WTC11 (cell line): ENCODE measurements around the gene FBXO31. TPM values are rescaled to one million over a fixed set of nuclear protein-coding genes. Genes with fewer than 3 reads are reported as not detected.

Source experiments
- ATAC-seq: fragments of 200-7000 bp; cut with Tn5 transposase; 2 replicates; pipeline ENCODE4 v1.10.0; 2021; ENCODE audit warnings: mild to moderate bottlenecking, moderate library complexity
- CTCF ChIA-PET: fragments of 300-600 bp; sonication (Branson Sonifier 250); formaldehyde crosslinking; loops from one replicate; lab custom pipeline; 2021; ENCODE audit warnings: antibody characterized with exemption; lab: Charles Lee
- POLR2A ChIA-PET: fragments of 350-600 bp; sonication (Branson Sonifier 250); formaldehyde crosslinking; loops from one replicate; lab custom pipeline; 2021; ENCODE audit warnings: antibody characterized with exemption; lab: Charles Lee
- DNase-seq: peaks from one replicate; pipeline ENCODE4 v3.0.0; 2021; ENCODE audit warnings: low spot score
- H3K27ac Mint-ChIP-seq: 2 replicates; pipeline ENCODE4 v1.8.0; 2021; ENCODE audit warnings: mixed read lengths
- H3K27me3 Mint-ChIP-seq: 2 replicates; pipeline ENCODE4 v1.8.0; 2021; ENCODE audit warnings: low read depth, mild to moderate bottlenecking, moderate library complexity, mixed read lengths
- H3K36me3 Mint-ChIP-seq: 2 replicates; pipeline ENCODE4 v1.8.0; 2021; ENCODE audit warnings: mixed read lengths
- H3K4me1 Mint-ChIP-seq: 2 replicates; pipeline ENCODE4 v1.8.0; 2022; ENCODE audit warnings: mixed read lengths
- H3K4me3 Mint-ChIP-seq: 2 replicates; pipeline ENCODE4 v1.8.0; 2021; ENCODE audit warnings: mild to moderate bottlenecking, moderate library complexity, mixed read lengths
- H3K9me3 Mint-ChIP-seq: 2 replicates; pipeline ENCODE4 v1.8.0; 2021; ENCODE audit warnings: mixed read lengths
- ATF3 ChIP-seq: sonication (generic); formaldehyde crosslinking; conservative IDR thresholded peaks from 2 replicates; pipeline ENCODE4 v1.8.1; 2022; ENCODE audit warnings: mild to moderate bottlenecking, missing genetic modification reagents
- CREB1 ChIP-seq: sonication (generic); formaldehyde crosslinking; IDR thresholded peaks from 2 replicates; pipeline ENCODE4 v1.8.0; 2023; ENCODE audit warnings: mild to moderate bottlenecking, missing genetic modification reagents
- FOXP1 ChIP-seq: sonication (generic); formaldehyde crosslinking; IDR thresholded peaks from 2 replicates; pipeline ENCODE4 v1.8.0; 2022; ENCODE audit warnings: missing genetic modification reagents, mild to moderate bottlenecking, moderate library complexity, borderline replicate concordance
- GABPB1 ChIP-seq: sonication (generic); formaldehyde crosslinking; IDR thresholded peaks from 2 replicates; pipeline ENCODE4 v1.8.1; 2023; ENCODE audit warnings: mild to moderate bottlenecking, missing genetic modification reagents
- GTF2I ChIP-seq: fragments of 250-450 bp; sonication (Bioruptor Pico); conservative IDR thresholded peaks from 2 replicates; pipeline ENCODE4 v1.4.0; 2021; ENCODE audit warnings: mild to moderate bottlenecking
- HMGA2 ChIP-seq: fragments of 250-450 bp; sonication (Bioruptor Pico); IDR thresholded peaks from 2 replicates; pipeline ENCODE4 v1.4.0; 2021; ENCODE audit warnings: mild to moderate bottlenecking, moderate library complexity
- JUN ChIP-seq: sonication (generic); formaldehyde crosslinking; IDR thresholded peaks from 2 replicates; pipeline ENCODE4 v1.8.0; 2023; ENCODE audit warnings: mild to moderate bottlenecking, missing genetic modification reagents
- NR1H2 ChIP-seq: sonication (generic); formaldehyde crosslinking; IDR thresholded peaks from 2 replicates; pipeline ENCODE4 v1.9.0; 2021; ENCODE audit warnings: mild to moderate bottlenecking, moderate library complexity, missing genetic modification reagents
- NR2C2 ChIP-seq: sonication (generic); formaldehyde crosslinking; IDR thresholded peaks from 2 replicates; pipeline ENCODE4 v1.8.0; 2022; ENCODE audit warnings: mild to moderate bottlenecking, missing genetic modification reagents
- NR3C1 ChIP-seq: sonication (generic); formaldehyde crosslinking; conservative IDR thresholded peaks from 2 replicates; pipeline ENCODE4 v1.8.1; 2023; ENCODE audit warnings: low read depth, mild to moderate bottlenecking, missing genetic modification reagents
- SMAD3 ChIP-seq: sonication (generic); formaldehyde crosslinking; IDR thresholded peaks from 2 replicates; pipeline ENCODE4 v1.8.0; 2022; ENCODE audit warnings: missing genetic modification reagents, mild to moderate bottlenecking, borderline replicate concordance
- SOX15 ChIP-seq: fragments of 250-450 bp; sonication (Bioruptor Pico); IDR thresholded peaks from 2 replicates; pipeline ENCODE4 v1.9.0; 2021; ENCODE audit warnings: mild to moderate bottlenecking
- ZBTB21 ChIP-seq: sonication (generic); formaldehyde crosslinking; IDR thresholded peaks from 2 replicates; pipeline ENCODE4 v1.8.1; 2023; ENCODE audit warnings: mild to moderate bottlenecking, missing genetic modification reagents, borderline replicate concordance
- ZNF121 ChIP-seq: sonication (generic); formaldehyde crosslinking; IDR thresholded peaks from 2 replicates; pipeline ENCODE4 v1.8.0; 2023; ENCODE audit warnings: missing genetic modification reagents
- ZNF232 ChIP-seq: sonication (generic); formaldehyde crosslinking; IDR thresholded peaks from 2 replicates; pipeline ENCODE4 v1.8.0; 2022; ENCODE audit warnings: mild to moderate bottlenecking, missing genetic modification reagents
- ZNF425 ChIP-seq: fragments of 250-450 bp; sonication (Bioruptor Pico); conservative IDR thresholded peaks from 2 replicates; pipeline ENCODE4 v1.9.0; 2021; ENCODE audit warnings: mild to moderate bottlenecking
- total RNA-seq: library from RNA; stranded (reverse); gene quantifications from 3 replicates; pipeline ENCODE4 v1.2.3, GENCODE V29; 2021
- TF ChIP-seq, protein P1 (sequence below): fragments of 250-450 bp; sonication (Bioruptor Pico); IDR thresholded peaks from 2 replicates; pipeline ENCODE4 v2.1.2; 2022; ENCODE audit warnings: mild to moderate bottlenecking, moderate library complexity
- TF ChIP-seq, protein P2 (sequence below): fragments of 200-600 bp; IDR thresholded peaks from 2 replicates; pipeline ENCODE4 v1.8.0; 2022; ENCODE audit warnings: antibody characterized with exemption
- TF ChIP-seq, protein P3 (sequence below): sonication (generic); formaldehyde crosslinking; IDR thresholded peaks from 2 replicates; pipeline ENCODE4 v1.8.1; 2023; ENCODE audit warnings: mild to moderate bottlenecking, moderate library complexity, missing genetic modification reagents
- TF ChIP-seq, protein P4 (sequence below): sonication (generic); formaldehyde crosslinking; IDR thresholded peaks from 2 replicates; pipeline ENCODE4 v1.8.0; 2022; ENCODE audit warnings: mild to moderate bottlenecking, missing genetic modification reagents
- TF ChIP-seq, protein P5 (sequence below): sonication (generic); formaldehyde crosslinking; IDR thresholded peaks from 2 replicates; pipeline ENCODE4 v1.8.1; 2023; ENCODE audit warnings: mild to moderate bottlenecking, missing genetic modification reagents
- TF ChIP-seq, protein P6 (sequence below): fragments of 250-450 bp; sonication (Bioruptor Pico); IDR thresholded peaks from 2 replicates; pipeline ENCODE4 v1.9.0; 2021; ENCODE audit warnings: mild to moderate bottlenecking

The FBXO31 gene
- total RNA-seq, 1 experiment from 2014 or later = 22.6 TPM

DNA sequence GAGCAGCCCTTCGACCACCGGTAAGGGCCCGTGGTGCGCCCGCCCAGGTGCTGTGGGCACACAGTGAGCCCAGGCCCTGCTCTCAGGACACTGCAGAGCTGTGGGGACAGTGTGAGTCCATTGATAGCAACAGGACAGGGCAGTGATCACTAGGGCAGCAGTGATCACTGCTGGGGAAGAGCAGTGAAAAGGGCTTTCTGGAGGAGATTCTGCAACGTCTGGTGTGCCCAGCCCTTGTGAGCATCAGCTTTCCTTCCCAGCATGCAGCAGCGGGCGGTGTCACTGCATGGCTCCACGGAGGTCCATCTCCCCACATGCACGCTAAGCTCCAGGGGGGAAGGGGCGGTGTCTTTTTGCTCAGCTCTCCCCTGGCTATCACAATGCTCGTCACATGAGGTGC lies 40.7 kb upstream of the FBXO31 start:
- H3K4me1 Mint-ChIP-seq = peaks cover 35% of the 10 kb centered on the region
- no peak for ATAC-seq
- DNase-seq = no peak
- H3K4me3 Mint-ChIP-seq = no peak overlapping the region
- CTCF ChIA-PET = interaction anchor here (0.7 to 1.6 kb wide), 4 partner anchors 12 to 212 kb away, joined by 3 to 9 read pairs (median 5); no protein-coding TSS in a partner anchor
- H3K27ac Mint-ChIP-seq = peak overlapping the region; percentile 70
- POLR2A ChIA-PET = no interaction called here
- no peaks in the 10 kb centered on the region for H3K9me3 Mint-ChIP-seq
- TF ChIP-seq CREB1 (CRISPR knock-in tag) = no peak
- no peak for TF ChIP-seq ZNF425
- TF ChIP-seq, protein P1, sequence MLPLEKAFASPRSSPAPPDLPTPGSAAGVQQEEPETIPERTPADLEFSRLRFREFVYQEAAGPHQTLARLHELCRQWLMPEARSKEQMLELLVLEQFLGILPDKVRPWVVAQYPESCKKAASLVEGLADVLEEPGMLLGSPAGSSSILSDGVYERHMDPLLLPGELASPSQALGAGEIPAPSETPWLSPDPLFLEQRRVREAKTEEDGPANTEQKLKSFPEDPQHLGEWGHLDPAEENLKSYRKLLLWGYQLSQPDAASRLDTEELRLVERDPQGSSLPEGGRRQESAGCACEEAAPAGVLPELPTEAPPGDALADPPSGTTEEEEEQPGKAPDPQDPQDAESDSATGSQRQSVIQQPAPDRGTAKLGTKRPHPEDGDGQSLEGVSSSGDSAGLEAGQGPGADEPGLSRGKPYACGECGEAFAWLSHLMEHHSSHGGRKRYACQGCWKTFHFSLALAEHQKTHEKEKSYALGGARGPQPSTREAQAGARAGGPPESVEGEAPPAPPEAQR (CRISPR knock-in tag) = no peak
- H3K27me3 Mint-ChIP-seq = no peaks in the 10 kb centered on the region
- peaks cover 37% of the 10 kb centered on the region for H3K36me3 Mint-ChIP-seq

- Mint-ChIP-seq H3K36me3 (peaks cover 38% of the 10 kb centered on the region), H3K27ac (no peak overlapping the region), H3K4me3 (no peak overlapping the region), H3K4me1 (peaks cover 35% of the 10 kb centered on the region), H3K27me3 (no peaks in the 10 kb centered on the region), H3K9me3 (no peaks in the 10 kb centered on the region)
- no peak for DNase-seq
- ChIA-PET POLR2A (no interaction called here), CTCF (no interaction called here)
- ATAC-seq = no peak
- no peak for TF ChIP-seq GTF2I (CRISPR knock-in tag)
- TF ChIP-seq SMAD3 (CRISPR knock-in tag) = no peak
- TF ChIP-seq NR3C1 = no peak
- TF ChIP-seq, protein P2, sequence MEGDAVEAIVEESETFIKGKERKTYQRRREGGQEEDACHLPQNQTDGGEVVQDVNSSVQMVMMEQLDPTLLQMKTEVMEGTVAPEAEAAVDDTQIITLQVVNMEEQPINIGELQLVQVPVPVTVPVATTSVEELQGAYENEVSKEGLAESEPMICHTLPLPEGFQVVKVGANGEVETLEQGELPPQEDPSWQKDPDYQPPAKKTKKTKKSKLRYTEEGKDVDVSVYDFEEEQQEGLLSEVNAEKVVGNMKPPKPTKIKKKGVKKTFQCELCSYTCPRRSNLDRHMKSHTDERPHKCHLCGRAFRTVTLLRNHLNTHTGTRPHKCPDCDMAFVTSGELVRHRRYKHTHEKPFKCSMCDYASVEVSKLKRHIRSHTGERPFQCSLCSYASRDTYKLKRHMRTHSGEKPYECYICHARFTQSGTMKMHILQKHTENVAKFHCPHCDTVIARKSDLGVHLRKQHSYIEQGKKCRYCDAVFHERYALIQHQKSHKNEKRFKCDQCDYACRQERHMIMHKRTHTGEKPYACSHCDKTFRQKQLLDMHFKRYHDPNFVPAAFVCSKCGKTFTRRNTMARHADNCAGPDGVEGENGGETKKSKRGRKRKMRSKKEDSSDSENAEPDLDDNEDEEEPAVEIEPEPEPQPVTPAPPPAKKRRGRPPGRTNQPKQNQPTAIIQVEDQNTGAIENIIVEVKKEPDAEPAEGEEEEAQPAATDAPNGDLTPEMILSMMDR = no peak
Measured at GRCh38 chr16:87423429-87423828, 39.9 kb upstream of the FBXO31 start.

DNA sequence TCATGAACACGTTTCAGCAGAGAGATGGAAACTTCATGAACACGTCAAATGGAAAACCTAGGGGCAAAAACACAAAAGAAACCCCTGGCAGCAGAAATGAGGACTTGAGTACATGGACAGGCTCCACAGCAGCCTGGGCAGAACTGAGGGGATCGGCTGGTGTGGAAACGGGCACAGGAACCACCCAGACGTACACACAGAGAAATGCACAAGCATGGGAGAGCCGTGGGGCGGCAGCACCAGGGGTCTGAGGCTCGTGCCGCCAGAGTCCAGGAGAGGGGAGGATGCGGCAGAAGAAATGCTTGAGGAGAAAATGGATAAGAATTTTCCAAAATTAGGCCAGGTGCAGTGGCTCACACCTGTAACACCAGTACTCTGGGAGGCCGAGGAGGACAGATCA lies 38.5 kb upstream of the FBXO31 start:
- Mint-ChIP-seq H3K27me3 (no peaks in the 10 kb centered on the region), H3K27ac (peak overlapping the region; percentile 1; the same call in 1 of the 2 replicates), H3K4me1 (peaks cover 32% of the 10 kb centered on the region), H3K36me3 (peaks cover 46% of the 10 kb centered on the region), H3K9me3 (no peaks in the 10 kb centered on the region), H3K4me3 (no peak overlapping the region)
- CTCF ChIA-PET = interaction anchor here (0.6 kb wide), 1 partner anchor 683 kb away, joined by 3 read pairs; no protein-coding TSS in a partner anchor
- no peak for ATAC-seq
- no peak for DNase-seq
- POLR2A ChIA-PET = no interaction called here
- no peak for TF ChIP-seq HMGA2 (CRISPR knock-in tag)
- TF ChIP-seq, protein P3, sequence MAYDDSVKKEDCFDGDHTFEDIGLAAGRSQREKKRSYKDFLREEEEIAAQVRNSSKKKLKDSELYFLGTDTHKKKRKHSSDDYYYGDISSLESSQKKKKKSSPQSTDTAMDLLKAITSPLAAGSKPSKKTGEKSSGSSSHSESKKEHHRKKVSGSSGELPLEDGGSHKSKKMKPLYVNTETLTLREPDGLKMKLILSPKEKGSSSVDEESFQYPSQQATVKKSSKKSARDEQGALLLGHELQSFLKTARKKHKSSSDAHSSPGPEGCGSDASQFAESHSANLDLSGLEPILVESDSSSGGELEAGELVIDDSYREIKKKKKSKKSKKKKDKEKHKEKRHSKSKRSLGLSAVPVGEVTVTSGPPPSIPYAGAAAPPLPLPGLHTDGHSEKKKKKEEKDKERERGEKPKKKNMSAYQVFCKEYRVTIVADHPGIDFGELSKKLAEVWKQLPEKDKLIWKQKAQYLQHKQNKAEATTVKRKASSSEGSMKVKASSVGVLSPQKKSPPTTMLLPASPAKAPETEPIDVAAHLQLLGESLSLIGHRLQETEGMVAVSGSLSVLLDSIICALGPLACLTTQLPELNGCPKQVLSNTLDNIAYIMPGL = no peak
- TF ChIP-seq GABPB1 (CRISPR knock-in tag) = no peak
- no peak for TF ChIP-seq SMAD3 (CRISPR knock-in tag)
- no peak for TF ChIP-seq NR1H2 (CRISPR knock-in tag)
- TF ChIP-seq ZBTB21 (CRISPR knock-in tag) = no peak
- TF ChIP-seq FOXP1 (CRISPR knock-in tag) = no peak
- TF ChIP-seq ZNF121 (CRISPR knock-in tag) = no peak
- no peak for TF ChIP-seq ATF3
- TF ChIP-seq, protein P4, sequence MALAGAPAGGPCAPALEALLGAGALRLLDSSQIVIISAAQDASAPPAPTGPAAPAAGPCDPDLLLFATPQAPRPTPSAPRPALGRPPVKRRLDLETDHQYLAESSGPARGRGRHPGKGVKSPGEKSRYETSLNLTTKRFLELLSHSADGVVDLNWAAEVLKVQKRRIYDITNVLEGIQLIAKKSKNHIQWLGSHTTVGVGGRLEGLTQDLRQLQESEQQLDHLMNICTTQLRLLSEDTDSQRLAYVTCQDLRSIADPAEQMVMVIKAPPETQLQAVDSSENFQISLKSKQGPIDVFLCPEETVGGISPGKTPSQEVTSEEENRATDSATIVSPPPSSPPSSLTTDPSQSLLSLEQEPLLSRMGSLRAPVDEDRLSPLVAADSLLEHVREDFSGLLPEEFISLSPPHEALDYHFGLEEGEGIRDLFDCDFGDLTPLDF (CRISPR knock-in tag) = no peak
- no peak for TF ChIP-seq JUN (CRISPR knock-in tag)
- TF ChIP-seq ZNF232 (CRISPR knock-in tag) = no peak
- TF ChIP-seq, protein P5, sequence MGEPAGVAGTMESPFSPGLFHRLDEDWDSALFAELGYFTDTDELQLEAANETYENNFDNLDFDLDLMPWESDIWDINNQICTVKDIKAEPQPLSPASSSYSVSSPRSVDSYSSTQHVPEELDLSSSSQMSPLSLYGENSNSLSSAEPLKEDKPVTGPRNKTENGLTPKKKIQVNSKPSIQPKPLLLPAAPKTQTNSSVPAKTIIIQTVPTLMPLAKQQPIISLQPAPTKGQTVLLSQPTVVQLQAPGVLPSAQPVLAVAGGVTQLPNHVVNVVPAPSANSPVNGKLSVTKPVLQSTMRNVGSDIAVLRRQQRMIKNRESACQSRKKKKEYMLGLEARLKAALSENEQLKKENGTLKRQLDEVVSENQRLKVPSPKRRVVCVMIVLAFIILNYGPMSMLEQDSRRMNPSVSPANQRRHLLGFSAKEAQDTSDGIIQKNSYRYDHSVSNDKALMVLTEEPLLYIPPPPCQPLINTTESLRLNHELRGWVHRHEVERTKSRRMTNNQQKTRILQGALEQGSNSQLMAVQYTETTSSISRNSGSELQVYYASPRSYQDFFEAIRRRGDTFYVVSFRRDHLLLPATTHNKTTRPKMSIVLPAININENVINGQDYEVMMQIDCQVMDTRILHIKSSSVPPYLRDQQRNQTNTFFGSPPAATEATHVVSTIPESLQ (CRISPR knock-in tag) = no peak
- no peak for TF ChIP-seq SOX15 (CRISPR knock-in tag)
- no peak for TF ChIP-seq NR2C2
- TF ChIP-seq, protein P6, sequence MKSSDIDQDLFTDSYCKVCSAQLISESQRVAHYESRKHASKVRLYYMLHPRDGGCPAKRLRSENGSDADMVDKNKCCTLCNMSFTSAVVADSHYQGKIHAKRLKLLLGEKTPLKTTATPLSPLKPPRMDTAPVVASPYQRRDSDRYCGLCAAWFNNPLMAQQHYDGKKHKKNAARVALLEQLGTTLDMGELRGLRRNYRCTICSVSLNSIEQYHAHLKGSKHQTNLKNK (CRISPR knock-in tag) = no peak
